Endothelial cell of umbilical vein (primary cell): ENCODE measurements around the gene CDK6. TPM values are rescaled to one million over a fixed set of nuclear protein-coding genes. Genes with fewer than 3 reads are reported as not detected.

Source experiments
- BruUV-seq: library from RNA; stranded (reverse); fragments of 400-500 nt; replicated peaks from 2 replicates; lab custom pipeline; 2021; lab: Mats Ljungman, UMichigan
- CTCF ChIA-PET: fragments of 300-600, 350-600 bp; sonication (Branson Sonifier 250); formaldehyde crosslinking; loops from one replicate; lab custom pipeline; 2021; ENCODE audit warnings: antibody characterized with exemption, inconsistent platforms; lab: Charles Lee
- POLR2A ChIA-PET: fragments of 300-600, 350-600 bp; sonication (Branson Sonifier 250); formaldehyde crosslinking; loops from one replicate; lab custom pipeline; 2021; ENCODE audit warnings: antibody characterized with exemption, inconsistent platforms; lab: Charles Lee
- DNase-seq: peaks from one replicate; pipeline ENCODE4 v3.0.0-alpha.2; 2011; ENCODE audit warnings: low read depth, low spot score
- FAIRE-seq: peaks from 2 replicates; lab custom pipeline; 2011; peaks lifted over from hg19 to GRCh38; lab: Jason Lieb, UNC
- H2AFZ ChIP-seq: 2 replicates; pipeline ENCODE4 v1.6.0; 2012; ENCODE audit warnings: low read depth, low read length, control low read depth, inconsistent platforms
- H3K27ac ChIP-seq: 2 replicates; pipeline ENCODE4 v1.5.1; 2011; ENCODE audit warnings: low read depth, mild to moderate bottlenecking, control low read depth, low read length, moderate library complexity; ENCODE audit not compliant: insufficient read depth
- H3K27me3 ChIP-seq, 2 experiments: 2 replicates each; pipeline versions ENCODE4 v1.6.0 to v1.6.1; 2011; ENCODE audit warnings: low read length in 2 of 2, mixed read lengths in 1 of 2; ENCODE audit not compliant: control insufficient read depth in 2 of 2, insufficient read depth in 2 of 2
- H3K36me3 ChIP-seq, 2 experiments: 2 replicates in 1 of 2; 3 replicates in 1 of 2; pipeline ENCODE4 v1.5.1; 2011; ENCODE audit warnings: low read length in 2 of 2, mild to moderate bottlenecking in 1 of 2, moderate library complexity in 1 of 2; ENCODE audit not compliant: control insufficient read depth in 2 of 2, insufficient read depth in 2 of 2; ENCODE audit errors: extremely low read depth in 1 of 2
- H3K4me1 ChIP-seq: 3 replicates; pipeline ENCODE4 v1.5.1; 2011; ENCODE audit warnings: mild to moderate bottlenecking, low read length; ENCODE audit not compliant: control insufficient read depth, insufficient read depth; ENCODE audit errors: extremely low read depth
- H3K4me2 ChIP-seq: 2 replicates; pipeline ENCODE4 v1.6.1; 2011; ENCODE audit warnings: low read length, control low read depth, mixed read lengths; ENCODE audit not compliant: insufficient read depth
- H3K4me3 ChIP-seq, 3 experiments: fragments of 200-600 bp in 1 of 3; sonication (generic), shearing (Covaris generic) in 1 of 3; replicated peaks in 1 of 3; 2 replicates each; pipeline ENCODE4 v1.5.1; 2011 to 2016; ENCODE audit warnings: control low read depth in 3 of 3, low read length in 3 of 3, mild to moderate bottlenecking in 2 of 3, inconsistent platforms in 1 of 3, low read depth in 1 of 3, moderate library complexity in 1 of 3; ENCODE audit not compliant: insufficient read depth in 1 of 3
- H3K79me2 ChIP-seq: 2 replicates; pipeline ENCODE4 v1.6.0; 2012; ENCODE audit warnings: low read length, inconsistent platforms; ENCODE audit not compliant: control insufficient read depth, insufficient read depth
- H3K9ac ChIP-seq: replicated peaks from 2 replicates; pipeline ENCODE3; 2011; ENCODE audit warnings: low read length, control low read depth; ENCODE audit not compliant: insufficient read depth; ENCODE audit errors: extremely low read depth
- H3K9me1 ChIP-seq: replicated peaks from 3 replicates; pipeline ENCODE4 v1.6.0; 2011; ENCODE audit warnings: mild to moderate bottlenecking, low read length; ENCODE audit not compliant: control insufficient read depth, insufficient read depth; ENCODE audit errors: extremely low read depth
- H3K9me3 ChIP-seq: replicated peaks from 2 replicates; pipeline ENCODE4 v1.5.1; 2012; ENCODE audit warnings: low read length, inconsistent platforms; ENCODE audit not compliant: control insufficient read depth, insufficient read depth
- H4K20me1 ChIP-seq: replicated peaks from 2 replicates; pipeline ENCODE3; 2011; ENCODE audit warnings: mild to moderate bottlenecking, low read length; ENCODE audit not compliant: control insufficient read depth, insufficient read depth; ENCODE audit errors: extremely low read depth
- EZH2 ChIP-seq: IDR thresholded peaks from 2 replicates; pipeline ENCODE4 v1.6.1; 2012; ENCODE audit warnings: borderline replicate concordance, low read depth, mild to moderate bottlenecking, moderate library complexity, low read length, inconsistent platforms; ENCODE audit not compliant: severe bottlenecking
- FOS ChIP-seq: IDR thresholded peaks from 2 replicates; pipeline ENCODE4 v1.6.1; 2011; ENCODE audit warnings: mild to moderate bottlenecking, low read length, moderate library complexity, borderline replicate concordance; ENCODE audit not compliant: insufficient read depth
- GATA2 ChIP-seq: IDR thresholded peaks from 2 replicates; pipeline ENCODE4 v1.7.0; 2011; ENCODE audit warnings: low read depth, mild to moderate bottlenecking, moderate library complexity, mixed read lengths, low read length; ENCODE audit not compliant: insufficient read length, insufficient read depth
- JUN ChIP-seq: IDR thresholded peaks from 2 replicates; pipeline ENCODE4 v1.6.1; 2011; ENCODE audit warnings: borderline replicate concordance, low read depth; ENCODE audit not compliant: insufficient read length, insufficient read depth
- MAX ChIP-seq: IDR thresholded peaks from 2 replicates; pipeline ENCODE4 v1.6.1; 2011; ENCODE audit not compliant: insufficient read depth, insufficient read length
- MYC ChIP-seq: IDR thresholded peaks from one replicate; pipeline ENCODE4 v1.6.1; 2011; ENCODE audit warnings: mild to moderate bottlenecking, low read depth, low read length
- POLR2A ChIP-seq: IDR thresholded peaks from 2 replicates; pipeline ENCODE4 v1.6.1; 2012; ENCODE audit warnings: low read depth, mild to moderate bottlenecking, control low read depth, low read length
- POLR2AphosphoS5 ChIP-seq: IDR thresholded peaks from 2 replicates; pipeline ENCODE4 v1.6.1; 2012; ENCODE audit warnings: low read depth, mild to moderate bottlenecking, control low read depth, low read length, moderate library complexity; ENCODE audit not compliant: insufficient read depth
- dilution Hi-C: fragments of 300-500 bp; cut with MboI; formaldehyde crosslinking; loops from one replicate; pipeline ENCODE4 v1.15.0; 2019; ENCODE audit warnings: low sequenced_read_pairs; ENCODE audit not compliant: extremely low pct_ligation_motif_present
- intact Hi-C: fragments of 100-400 bp; cut with micrococcal nuclease; formaldehyde crosslinking; loops from one replicate; pipeline ENCODE4 v1.10.0; 2022
- polyA plus RNA-seq, 4 experiments: library from polyadenylated mRNA; depleted of rRNA in 3 of 4; stranded (reverse) in 3 of 4; unstranded in 1 of 4; fragments of >200 nt; gene quantifications; 2 replicates each; pipeline versions ENCODE4 v1.2.1 to v1.2.3, GENCODE V29; 2011 to 2012; ENCODE audit warnings: missing spikeins in 1 of 4
- total RNA-seq: library from RNA; stranded (reverse); gene quantifications from 2 replicates; pipeline ENCODE4 v1.2.3, GENCODE V29; 2021
- TF ChIP-seq, protein P1 (sequence below), 2 donors: IDR thresholded peaks; 1 replicate in 1 of 2; 2 replicates in 1 of 2; pipeline ENCODE4 v1.5.1; 2011; ENCODE audit warnings: low read length in 2 of 2, mild to moderate bottlenecking in 2 of 2, moderate library complexity in 2 of 2, control low read depth in 1 of 2, inconsistent platforms in 1 of 2, low read depth in 1 of 2; ENCODE audit not compliant: insufficient read depth in 1 of 2; ENCODE audit errors: extremely low read depth in 1 of 2

CDK6 gene
- total and polyA plus RNA-seq, 2 donors (not counting 3 experiments of a cell fraction or from before 2014, with no cell fraction given), result 6.0 to 28.2 TPM

GRCh38 chr7:92793656-92794205 lies 42.6 kb downstream of the CDK6 start:
- DNase-seq (no peak), FAIRE-seq (no peak)
- Histone ChIP-seq H3K9me3 (no peaks in the 10 kb centered on the region), H3K36me3 (no peaks in the 10 kb centered on the region), H2AFZ (no peak overlapping the region), H3K4me3 (no peak overlapping the region), H3K9ac (no peak overlapping the region), H3K4me2 (no peak overlapping the region), H4K20me1 (no peaks in the 10 kb centered on the region), H3K27ac (no peak overlapping the region), H3K79me2 (peaks cover 8% of the 10 kb centered on the region), H3K27me3 (no peaks in the 10 kb centered on the region), H3K4me1 (peaks cover under 1% of the 10 kb centered on the region), H3K9me1 (no peaks in the 10 kb centered on the region)
- intact Hi-C loops, result no loop called here
- TF ChIP-seq MYC (no peak), MAX (no peak), GATA2 (no peak), JUN (no peak), POLR2A (no peak), FOS (no peak), POLR2AphosphoS5 (no peak), EZH2 (no peak)
- TF ChIP-seq, protein P1, sequence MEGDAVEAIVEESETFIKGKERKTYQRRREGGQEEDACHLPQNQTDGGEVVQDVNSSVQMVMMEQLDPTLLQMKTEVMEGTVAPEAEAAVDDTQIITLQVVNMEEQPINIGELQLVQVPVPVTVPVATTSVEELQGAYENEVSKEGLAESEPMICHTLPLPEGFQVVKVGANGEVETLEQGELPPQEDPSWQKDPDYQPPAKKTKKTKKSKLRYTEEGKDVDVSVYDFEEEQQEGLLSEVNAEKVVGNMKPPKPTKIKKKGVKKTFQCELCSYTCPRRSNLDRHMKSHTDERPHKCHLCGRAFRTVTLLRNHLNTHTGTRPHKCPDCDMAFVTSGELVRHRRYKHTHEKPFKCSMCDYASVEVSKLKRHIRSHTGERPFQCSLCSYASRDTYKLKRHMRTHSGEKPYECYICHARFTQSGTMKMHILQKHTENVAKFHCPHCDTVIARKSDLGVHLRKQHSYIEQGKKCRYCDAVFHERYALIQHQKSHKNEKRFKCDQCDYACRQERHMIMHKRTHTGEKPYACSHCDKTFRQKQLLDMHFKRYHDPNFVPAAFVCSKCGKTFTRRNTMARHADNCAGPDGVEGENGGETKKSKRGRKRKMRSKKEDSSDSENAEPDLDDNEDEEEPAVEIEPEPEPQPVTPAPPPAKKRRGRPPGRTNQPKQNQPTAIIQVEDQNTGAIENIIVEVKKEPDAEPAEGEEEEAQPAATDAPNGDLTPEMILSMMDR (IDR thresholded peaks at IDR 0.05; ENCODE audit: extremely low read depth in 1 of 2, insufficient read depth in 1 of 2, low read depth in 1 of 2, low read length in 2 of 2), result no peak
- dilution Hi-C loops, result no loop called here
- CTCF ChIA-PET, result interaction anchor here (1.0 kb wide), 1 partner anchor 11 kb away, joined by 3 read pairs; no protein-coding TSS in a partner anchor
- no TSS peak for BruUV-seq
- POLR2A ChIA-PET, result no interaction called here
